HEK293 (cell line): ENCODE data around the gene USP21.

Experiments used
- ATF2 ChIP-seq: fragments of 450-650 bp; formaldehyde crosslinking; IDR thresholded peaks from 2 replicates; pipeline ENCODE4 v1.5.1; 2016; ENCODE audit warnings: missing biosample characterization, missing genetic modification characterization, low read depth
- BCL6B ChIP-seq: fragments of 450-650 bp; formaldehyde crosslinking; IDR thresholded peaks from 2 replicates; pipeline ENCODE4 v1.5.1; 2017; ENCODE audit warnings: missing biosample characterization, missing genetic modification characterization
- HOXC10 ChIP-seq: sonication (generic); formaldehyde crosslinking; IDR thresholded peaks from 2 replicates; pipeline ENCODE4 v1.8.1; 2023; ENCODE audit warnings: mild to moderate bottlenecking, missing genetic modification reagents
- PRDM10 ChIP-seq: fragments of 450-650 bp; formaldehyde crosslinking; IDR thresholded peaks from 2 replicates; pipeline ENCODE4 v1.5.1; 2016; ENCODE audit warnings: missing biosample characterization, missing genetic modification characterization
- PRDM6 ChIP-seq: fragments of 450-650 bp; formaldehyde crosslinking; IDR thresholded peaks from 2 replicates; pipeline ENCODE4 v1.5.1; 2017; ENCODE audit warnings: missing biosample characterization, missing genetic modification characterization
- ZBTB17 ChIP-seq: fragments of 450-650 bp; formaldehyde crosslinking; IDR thresholded peaks from 2 replicates; pipeline ENCODE4 v1.5.1; 2016; ENCODE audit warnings: missing biosample characterization, missing genetic modification characterization
- ZNF146 ChIP-seq: fragments of 450-650 bp; formaldehyde crosslinking; IDR thresholded peaks from 2 replicates; pipeline ENCODE4 v1.5.1; 2016; ENCODE audit warnings: missing biosample characterization, missing genetic modification characterization
- ZNF221 ChIP-seq: fragments of 450-650 bp; formaldehyde crosslinking; IDR thresholded peaks from 2 replicates; pipeline ENCODE4 v1.5.1; 2017; ENCODE audit warnings: missing biosample characterization, missing genetic modification characterization, borderline replicate concordance
- ZNF223 ChIP-seq: fragments of 450-650 bp; formaldehyde crosslinking; IDR thresholded peaks from 2 replicates; pipeline ENCODE4 v1.5.1; 2016; ENCODE audit warnings: missing biosample characterization, missing genetic modification characterization
- ZNF248 ChIP-seq: fragments of 450-650 bp; formaldehyde crosslinking; IDR thresholded peaks from 2 replicates; pipeline ENCODE4 v1.5.1; 2017; ENCODE audit warnings: missing biosample characterization, missing genetic modification characterization
- ZNF266 ChIP-seq: fragments of 450-650 bp; formaldehyde crosslinking; IDR thresholded peaks from 2 replicates; pipeline ENCODE4 v1.5.1; 2016; ENCODE audit warnings: missing biosample characterization, missing genetic modification characterization, low read depth
- ZNF280D ChIP-seq: fragments of 450-650 bp; formaldehyde crosslinking; IDR thresholded peaks from 2 replicates; pipeline ENCODE4 v1.5.1; 2016; ENCODE audit warnings: missing biosample characterization, missing genetic modification characterization
- ZNF324 ChIP-seq: fragments of 450-650 bp; formaldehyde crosslinking; IDR thresholded peaks from 2 replicates; pipeline ENCODE4 v1.5.1; 2016; ENCODE audit warnings: missing biosample characterization, missing genetic modification characterization
- ZNF366 ChIP-seq: fragments of 450-650 bp; formaldehyde crosslinking; conservative IDR thresholded peaks from 2 replicates; pipeline ENCODE4 v1.5.1; 2016; ENCODE audit warnings: missing biosample characterization, missing genetic modification characterization
- ZNF391 ChIP-seq: fragments of 450-650 bp; formaldehyde crosslinking; IDR thresholded peaks from 2 replicates; pipeline ENCODE4 v1.5.1; 2016; ENCODE audit warnings: low read depth, missing biosample characterization, missing genetic modification characterization, borderline replicate concordance
- ZNF394 ChIP-seq: fragments of 450-650 bp; formaldehyde crosslinking; IDR thresholded peaks from 2 replicates; pipeline ENCODE4 v1.5.1; 2016; ENCODE audit warnings: missing biosample characterization, missing genetic modification characterization, mild to moderate bottlenecking, moderate library complexity, borderline replicate concordance
- ZNF514 ChIP-seq: fragments of 450-650 bp; formaldehyde crosslinking; IDR thresholded peaks from 2 replicates; pipeline ENCODE4 v1.5.1; 2016; ENCODE audit warnings: missing biosample characterization, missing genetic modification characterization
- ZNF529 ChIP-seq: fragments of 450-650 bp; formaldehyde crosslinking; IDR thresholded peaks from 2 replicates; pipeline ENCODE4 v1.5.1; 2017; ENCODE audit warnings: missing genetic modification characterization, missing biosample characterization; ENCODE audit not compliant: insufficient replicate concordance
- ZNF530 ChIP-seq: fragments of 450-650 bp; formaldehyde crosslinking; IDR thresholded peaks from 2 replicates; pipeline ENCODE4 v1.5.1; 2016; ENCODE audit warnings: low read depth, missing biosample characterization, missing genetic modification characterization
- ZNF555 ChIP-seq: fragments of 450-650 bp; formaldehyde crosslinking; conservative IDR thresholded peaks from 2 replicates; pipeline ENCODE4 v1.5.1; 2017; ENCODE audit warnings: missing biosample characterization, mild to moderate bottlenecking, missing genetic modification characterization, inconsistent platforms
- ZNF596 ChIP-seq: fragments of 450-650 bp; IDR thresholded peaks from 2 replicates; pipeline ENCODE4 v1.5.0; 2018; ENCODE audit warnings: missing biosample characterization, mild to moderate bottlenecking, missing genetic modification characterization, moderate library complexity
- ZNF639 ChIP-seq: fragments of 450-650 bp; formaldehyde crosslinking; IDR thresholded peaks from 2 replicates; pipeline ENCODE4 v1.5.1; 2016; ENCODE audit warnings: missing biosample characterization, missing genetic modification characterization
- ZNF670 ChIP-seq: fragments of 450-650 bp; formaldehyde crosslinking; IDR thresholded peaks from 2 replicates; pipeline ENCODE4 v1.5.1; 2016; ENCODE audit warnings: missing biosample characterization, missing genetic modification characterization, low read depth
- ZNF692 ChIP-seq: fragments of 450-650 bp; formaldehyde crosslinking; IDR thresholded peaks from 2 replicates; pipeline ENCODE4 v1.5.1; 2016; ENCODE audit warnings: missing biosample characterization, missing genetic modification characterization
- ZNF792 ChIP-seq: fragments of 450-650 bp; formaldehyde crosslinking; IDR thresholded peaks from 2 replicates; pipeline ENCODE4 v1.5.1; 2016; ENCODE audit warnings: missing biosample characterization, missing genetic modification characterization

The USP21 gene

GRCh38 chr1:161115132-161115711 lies 44.1 kb upstream of the USP21 start (continued):
- TF ChIP-seq ZNF639 (tag by site-specific recombination) (peak; percentile 93), PRDM6 (tag by site-specific recombination) (no peak), ATF2 (tag by site-specific recombination) (peak; percentile 77), ZNF692 (tag by site-specific recombination) (peak; percentile 58; the same call in 1 of the 2 replicates), ZNF530 (no peak), PRDM10 (peak; percentile 69), ZNF792 (no peak; the same call in 1 of the 2 replicates), ZNF280D (tag by site-specific recombination) (no peak), ZNF670 (tag by site-specific recombination) (no peak), ZNF324 (peak; percentile 93), ZBTB17 (peak; percentile 94), ZNF394 (tag by site-specific recombination) (peak; percentile 71), ZNF146 (tag by site-specific recombination) (no peak), ZNF248 (tag by site-specific recombination) (no peak), ZNF366 (tag by site-specific recombination) (peak; percentile 94), ZNF266 (tag by site-specific recombination) (no peak), ZNF221 (tag by site-specific recombination) (no peak), ZNF555 (tag by site-specific recombination) (no peak), ZNF596 (tag by site-specific recombination) (no peak), ZNF391 (tag by site-specific recombination) (no peak; the same call in 1 of the 2 replicates), HOXC10 (CRISPR knock-in tag) (no peak), ZNF223 (no peak), ZNF529 (tag by site-specific recombination) (no peak), BCL6B (tag by site-specific recombination) (no peak; the same call in 1 of the 2 replicates), ZNF514 (tag by site-specific recombination) (no peak)
